ENCODE measurements around the gene ENHO.
A peak's percentile ranks its signal among the peaks of the same experiment; 100 is the strongest.
"Not testable (repeated sequence)": the region's sequence is repeated elsewhere in the genome, so short reads cannot be mapped to it uniquely, and the experiment has no call there.

The ENHO gene

DNA sequence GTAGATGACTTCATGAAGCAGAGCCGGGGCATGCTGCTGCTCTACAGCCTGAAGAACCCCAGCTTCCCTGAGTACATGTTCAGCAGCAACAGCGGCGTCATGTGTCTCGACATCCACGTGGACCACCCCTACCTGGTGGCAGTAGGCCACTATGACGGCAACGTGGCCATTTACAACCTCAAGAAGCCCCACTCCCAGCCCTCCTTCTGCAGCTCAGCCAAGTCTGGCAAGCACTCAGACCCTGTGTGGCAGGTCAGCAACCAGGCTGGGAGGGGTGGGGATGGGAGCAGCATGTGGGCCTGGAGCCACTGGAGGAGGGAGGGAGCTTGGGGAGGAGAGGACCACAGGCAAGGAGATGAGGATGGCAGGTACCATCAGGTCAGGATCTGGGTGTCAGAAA is 16.2 kb downstream of the ENHO start:
- no peak for DNase-seq (ENCODE audit: low spot score)

DNA sequence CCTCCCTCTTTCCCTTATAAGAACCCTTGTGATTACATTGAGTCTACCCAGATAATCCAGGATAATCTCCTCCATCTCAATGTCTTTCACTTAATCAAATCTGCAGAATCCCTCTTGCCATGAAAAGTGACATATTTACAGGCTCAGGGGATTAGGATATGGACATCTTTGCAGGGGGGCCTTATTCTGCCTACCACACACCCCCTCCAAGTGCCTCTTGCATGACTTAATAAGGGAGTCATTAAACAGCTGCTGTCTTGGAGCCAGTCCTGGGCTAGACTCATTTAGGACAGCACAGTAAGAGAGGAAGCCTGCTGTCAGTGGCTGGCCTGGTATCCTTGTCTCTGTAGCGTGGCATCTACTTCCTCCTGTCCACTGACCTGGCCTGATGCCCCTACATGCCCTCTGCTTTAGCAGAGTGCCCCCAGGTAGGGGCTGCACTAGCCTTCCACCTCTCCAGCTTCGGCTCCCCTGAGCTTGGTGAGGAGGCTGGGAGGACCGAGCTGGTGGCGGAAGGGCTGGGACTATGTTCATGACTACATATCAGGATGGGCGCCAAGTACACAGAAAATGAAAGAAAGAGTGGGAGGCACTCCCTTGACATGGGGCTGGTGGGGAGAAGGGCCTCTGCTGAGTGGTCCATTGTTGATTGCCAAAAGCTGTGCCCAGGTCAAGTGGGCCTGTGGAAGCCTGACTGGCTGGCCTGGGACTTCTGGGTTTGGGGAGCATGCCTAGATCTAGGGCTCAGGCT is 17.2 kb downstream of the ENHO start:
- DNase-seq (ENCODE audit: low spot score) = no peak

DNA sequence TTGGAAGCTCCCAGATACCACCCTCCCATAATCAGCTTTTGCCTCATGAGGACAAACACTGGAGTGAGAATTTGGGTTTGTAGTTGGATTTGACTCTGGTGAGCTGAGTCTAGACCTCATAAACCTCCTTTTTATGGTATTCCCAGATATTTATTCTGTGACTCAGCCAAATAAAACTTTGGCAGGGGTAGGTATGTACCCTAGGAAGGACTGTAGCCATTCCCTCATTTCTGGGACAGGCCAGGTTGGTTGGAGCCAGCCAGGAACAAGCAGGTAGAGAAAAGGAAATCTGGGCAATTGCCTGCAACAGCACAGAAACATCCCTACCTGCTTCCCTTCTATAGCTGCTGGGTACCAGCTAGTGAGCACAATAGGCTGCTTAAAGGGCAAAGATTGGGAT is 19.4 kb downstream of the ENHO start:
- DNase-seq (ENCODE audit: low spot score) = no peak

DNA sequence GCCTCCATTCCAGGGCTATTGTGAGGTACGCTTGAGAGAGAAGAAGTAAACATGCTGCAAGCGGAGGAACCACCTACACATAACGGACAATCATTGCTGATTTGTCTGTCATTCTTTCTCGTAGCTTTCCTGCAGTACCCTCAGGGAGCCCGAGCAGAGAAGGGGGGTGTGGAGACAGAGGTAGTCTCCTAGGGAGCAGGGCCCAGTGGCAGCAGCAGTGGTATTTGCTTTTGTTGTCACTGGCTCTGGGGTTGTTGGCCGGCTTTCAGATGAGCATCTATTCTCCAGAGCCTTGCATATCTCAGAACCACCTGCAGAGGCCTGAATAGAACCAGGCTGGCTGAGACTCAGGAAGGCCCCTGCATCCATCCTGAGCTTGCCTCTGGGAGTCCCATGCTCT is 19.9 kb downstream of the ENHO start:
- no peak for DNase-seq (ENCODE audit: low spot score)

DNA sequence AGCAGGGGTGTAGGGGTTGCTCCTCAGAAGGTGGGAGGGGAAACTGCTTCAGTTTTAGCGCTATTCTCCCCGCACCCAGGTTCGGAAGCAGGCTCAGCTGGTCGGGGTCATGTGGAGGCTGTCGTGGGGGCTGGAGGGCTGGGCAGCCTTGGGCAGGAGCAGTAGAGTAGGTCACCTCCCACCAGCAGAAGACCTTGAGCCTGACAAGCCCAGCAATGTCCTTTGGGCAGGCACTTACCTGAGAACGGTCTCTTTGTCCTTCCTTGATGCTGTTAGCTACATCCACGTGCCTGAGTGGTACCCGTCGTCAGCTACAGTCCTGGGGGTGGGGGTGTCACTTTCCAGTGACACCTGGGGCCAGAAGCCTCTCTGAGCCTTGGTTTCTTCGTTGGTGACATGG is 20.3 kb downstream of the ENHO start:
- no peak for DNase-seq (ENCODE audit: low spot score)

DNA sequence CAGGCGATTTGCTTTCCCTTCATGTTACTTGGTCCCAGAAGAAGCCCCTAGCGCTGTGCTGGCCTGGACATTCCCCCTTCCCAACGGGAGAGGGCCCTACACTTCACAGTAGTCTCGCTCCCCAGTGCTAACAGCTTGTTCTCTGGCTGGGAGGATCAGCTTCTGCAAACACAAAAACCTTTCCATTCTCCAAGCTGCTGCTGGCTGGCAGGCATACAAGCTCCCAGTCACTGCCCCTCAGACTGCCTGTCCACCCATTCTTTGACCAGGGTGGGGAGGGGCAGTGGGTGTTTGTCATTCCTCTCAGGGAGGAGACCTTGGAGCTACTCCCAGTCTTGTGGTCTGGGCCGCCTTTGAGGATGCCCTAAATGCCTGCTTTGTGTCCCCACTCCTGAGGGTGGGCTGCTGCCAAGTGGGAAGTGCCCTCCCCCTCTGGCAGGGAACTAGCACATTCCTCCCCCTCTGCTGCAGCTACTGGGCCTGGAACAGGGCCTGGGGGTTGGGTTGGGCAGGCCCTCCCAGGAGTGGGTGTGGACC is 20.8 kb downstream of the ENHO start:
- DNase-seq (ENCODE audit: low spot score) = peak; percentile 62

DNA sequence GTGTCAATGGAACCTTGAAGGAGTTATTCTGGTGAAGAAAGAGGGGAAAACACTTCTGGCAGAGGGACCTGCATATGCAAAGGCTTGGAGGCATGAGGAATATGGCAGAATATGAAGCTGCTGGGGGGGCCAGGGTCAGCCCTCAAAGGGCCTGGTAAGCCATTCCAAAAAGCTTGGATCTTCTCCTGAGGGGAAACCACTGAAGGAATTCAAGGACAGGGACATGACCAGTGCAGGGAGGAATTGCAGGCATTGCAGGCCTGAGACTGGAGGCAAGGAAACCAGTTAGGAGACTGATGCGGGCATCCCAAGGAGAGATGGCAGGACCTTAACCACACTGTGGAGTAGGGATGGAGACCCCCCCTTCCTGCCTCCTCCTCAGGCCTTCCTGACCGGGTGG is 21.4 kb downstream of the ENHO start:
- DNase-seq (ENCODE audit: low spot score) = no peak

DNA sequence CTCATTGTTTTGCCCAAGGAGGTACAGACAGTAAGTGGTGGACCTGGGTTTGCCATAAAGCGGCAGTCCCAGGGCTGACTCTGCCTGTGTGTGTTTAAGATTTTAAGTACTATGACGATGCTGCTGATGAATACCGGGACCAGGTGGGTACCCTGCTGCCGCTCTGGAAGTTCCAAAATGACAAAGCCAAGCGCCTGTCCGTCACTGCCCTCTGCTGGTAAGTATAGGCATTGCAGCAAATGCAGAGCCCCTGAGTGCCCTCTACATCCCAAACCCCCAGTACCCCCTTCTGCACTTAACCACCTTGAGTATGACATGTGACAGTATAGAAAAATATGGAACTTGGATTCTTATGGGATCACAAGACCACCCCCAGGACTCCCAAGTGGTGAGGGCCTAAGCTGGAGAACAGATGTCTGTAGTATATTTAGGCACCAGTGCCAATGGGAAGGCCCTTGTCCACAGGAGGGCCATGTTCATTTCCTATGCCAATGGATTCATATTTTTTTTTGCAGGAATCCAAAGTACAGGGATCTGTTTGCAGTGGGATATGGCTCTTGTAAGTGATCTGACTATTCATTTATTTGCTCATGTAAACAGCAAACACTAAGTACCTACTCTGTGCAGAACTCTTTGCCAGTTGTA is 22.0 kb downstream of the ENHO start:
- DNase-seq (ENCODE audit: low spot score) = peak; percentile 81

DNA sequence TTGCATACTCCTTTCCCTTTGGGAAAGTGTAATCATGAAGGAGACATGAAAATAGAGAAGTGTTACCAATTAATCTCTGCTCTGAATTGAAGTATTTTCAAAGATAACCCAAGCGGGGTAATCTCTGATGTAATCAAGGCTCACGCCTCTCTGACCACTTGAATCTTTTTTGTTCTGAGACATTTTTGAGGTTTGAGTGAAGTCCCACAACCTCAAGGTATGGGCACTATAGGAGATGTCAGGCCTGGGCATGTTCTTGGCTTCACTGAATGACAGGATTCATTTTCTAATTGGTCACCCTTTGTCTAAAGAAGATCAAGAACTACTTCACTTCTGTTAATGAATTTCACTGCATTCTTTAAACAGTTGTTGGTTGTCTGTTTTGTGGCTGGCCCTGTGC is 23.7 kb downstream of the ENHO start:
- no peak for DNase-seq (ENCODE audit: low spot score)

DNA sequence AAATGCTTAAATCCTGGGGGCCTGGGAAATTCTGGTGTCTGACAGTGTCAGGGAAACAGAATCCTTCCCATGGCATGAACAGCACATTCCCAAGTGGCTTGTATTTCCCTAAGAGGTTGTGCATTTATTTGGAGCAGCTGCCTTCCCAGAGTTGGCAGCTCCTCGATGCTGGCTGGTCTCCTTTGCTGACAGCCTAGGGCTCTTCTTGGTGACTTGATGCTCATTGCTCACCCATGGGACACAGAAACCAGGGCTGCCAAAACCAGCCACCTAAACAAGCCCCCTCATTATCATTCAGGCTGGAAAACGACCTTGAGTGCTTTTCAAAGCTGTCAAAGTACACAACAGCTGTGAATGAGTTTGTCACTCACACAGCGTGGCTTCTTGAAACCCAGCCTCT is 24.2 kb downstream of the ENHO start:
- no peak for DNase-seq (ENCODE audit: low spot score)

DNA sequence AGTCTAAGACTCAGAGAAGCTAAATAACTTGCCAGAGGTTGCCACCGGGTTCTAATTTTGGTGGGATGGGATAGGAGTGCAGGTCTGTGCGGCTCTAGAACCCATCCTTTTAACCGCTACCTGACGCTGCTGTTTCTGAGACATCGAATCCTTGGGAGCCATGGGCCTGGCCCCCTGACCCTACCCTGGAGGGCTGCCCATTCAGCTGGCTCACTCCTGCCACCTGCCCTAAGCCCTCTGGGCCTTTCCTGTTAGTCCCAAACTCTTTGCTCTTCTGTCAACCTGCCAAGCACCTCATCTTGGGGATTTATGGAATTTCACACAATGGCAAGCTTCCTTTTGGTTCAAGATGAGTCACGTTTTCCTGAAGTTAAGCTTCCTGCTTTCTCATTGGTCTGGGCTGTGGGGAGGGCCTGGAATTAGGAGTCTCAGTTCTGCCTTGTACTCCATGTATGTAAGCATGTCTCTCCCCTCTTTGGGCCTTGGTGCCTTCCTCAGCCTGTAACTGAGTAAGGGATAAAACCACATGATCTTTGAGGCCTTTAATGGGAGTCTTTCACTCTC is 26.6 kb downstream of the ENHO start:
- no peak for DNase-seq (ENCODE audit: low spot score)

DNA sequence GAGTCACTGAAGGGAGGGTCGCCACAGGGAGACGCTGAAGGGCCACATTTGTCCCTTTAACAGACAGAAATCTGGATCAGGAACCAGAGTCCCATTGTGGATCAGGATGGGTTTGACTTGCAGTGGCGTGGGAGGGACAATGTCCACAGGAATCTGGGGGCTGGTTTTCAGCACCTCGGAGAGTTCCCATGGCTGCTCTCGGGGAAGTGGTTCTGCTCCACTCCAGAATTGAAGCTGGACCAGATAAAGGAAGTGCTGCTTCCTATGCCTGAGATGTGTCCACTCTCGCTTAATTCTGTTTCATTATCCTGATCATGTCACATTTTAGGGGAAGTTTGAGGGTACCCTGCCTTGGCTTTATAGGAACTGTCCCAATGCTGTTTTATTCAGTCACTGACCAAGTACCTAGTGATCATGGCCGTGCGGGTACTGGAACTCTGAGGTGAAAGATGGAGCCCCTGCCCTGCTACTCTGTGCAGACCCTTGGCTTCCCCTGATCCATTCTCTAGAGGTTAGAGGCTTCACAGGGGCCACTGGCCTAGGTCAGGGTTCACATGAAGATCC is 28.7 kb downstream of the ENHO start:
- peak; percentile 81 for DNase-seq (ENCODE audit: low spot score)

DNA sequence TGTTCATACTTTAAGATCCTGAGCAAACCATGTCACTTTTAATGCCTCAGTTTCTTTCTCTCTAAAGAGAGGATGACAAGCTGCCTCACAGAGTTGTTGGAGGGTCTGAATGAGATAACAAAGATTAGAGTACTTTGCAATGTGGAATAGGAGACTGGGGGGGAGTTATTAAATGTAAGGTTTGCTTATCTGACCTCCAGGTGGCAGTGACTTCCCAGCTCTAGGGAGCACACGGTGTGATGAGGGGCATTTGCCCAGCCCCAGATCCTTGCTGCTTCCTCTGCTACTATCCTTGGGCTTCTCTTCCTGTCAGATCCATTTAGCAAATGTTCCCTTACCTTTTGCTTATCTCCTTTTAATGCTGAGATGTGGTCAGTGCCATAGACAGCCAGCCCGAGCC is 30.7 kb downstream of the ENHO start:
- no peak for DNase-seq (ENCODE audit: low spot score)

DNA sequence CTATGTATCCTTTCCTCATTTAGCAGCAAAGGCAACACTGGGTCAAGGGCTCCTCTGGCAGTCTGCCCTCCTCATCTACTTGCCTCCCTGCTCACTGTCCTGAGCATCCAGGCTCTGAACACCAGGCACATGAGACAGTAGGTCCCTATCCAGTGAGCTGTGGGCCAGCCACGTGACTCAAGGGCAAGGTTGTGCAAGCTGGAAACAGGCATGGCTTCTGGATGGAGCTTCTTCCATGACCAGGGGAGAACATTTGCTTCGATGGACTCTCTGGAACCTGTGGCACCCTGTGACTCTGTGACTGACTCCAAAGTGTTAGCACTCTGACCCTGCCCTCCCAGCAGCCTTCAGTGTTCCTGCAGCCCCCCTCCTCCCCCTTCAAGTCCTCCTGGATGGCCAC is 31.2 kb downstream of the ENHO start:
- no peak for DNase-seq (ENCODE audit: low spot score)

DNA sequence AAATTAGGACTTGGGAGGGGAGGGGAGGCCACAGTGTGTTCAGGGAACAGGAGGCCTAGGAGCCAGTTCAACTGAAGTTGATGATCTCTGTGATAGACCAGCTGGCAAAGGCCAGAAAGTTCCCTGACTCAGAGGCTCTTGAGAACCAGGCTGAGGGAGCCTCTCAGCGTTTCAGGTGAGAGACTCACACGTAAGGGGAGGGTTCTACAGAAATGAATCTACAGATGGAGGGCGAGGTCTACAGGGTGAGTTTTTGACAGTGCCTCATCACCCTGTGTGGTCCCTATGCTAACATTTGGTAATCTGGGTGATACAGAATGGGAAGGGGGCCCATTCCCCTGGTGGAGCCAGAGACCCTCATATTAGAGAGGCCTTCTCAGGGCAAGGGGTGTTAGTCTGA is 32.0 kb downstream of the ENHO start:
- no peak for DNase-seq (ENCODE audit: low spot score)

DNA sequence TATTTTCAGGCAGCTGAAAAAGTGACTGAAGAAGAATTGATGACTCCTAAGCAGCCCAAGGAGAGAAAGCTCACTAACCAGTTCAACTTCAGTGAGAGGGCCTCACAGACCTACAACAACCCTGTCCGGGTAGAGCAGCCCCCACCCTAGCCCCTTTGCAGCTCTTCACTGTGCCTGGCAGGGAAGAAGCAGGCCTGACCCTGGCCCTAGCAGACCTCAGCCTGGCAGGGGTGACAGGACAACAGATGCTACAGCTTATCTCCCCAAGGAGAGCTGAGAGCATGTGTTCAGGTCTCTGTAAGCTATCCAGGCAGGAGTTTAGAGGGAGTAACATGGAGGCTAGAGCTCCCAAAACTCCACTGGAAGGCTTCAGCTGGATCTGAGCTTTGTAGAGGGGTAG is 32.4 kb downstream of the ENHO start:
- DNase-seq (ENCODE audit: low spot score) = no peak

DNA sequence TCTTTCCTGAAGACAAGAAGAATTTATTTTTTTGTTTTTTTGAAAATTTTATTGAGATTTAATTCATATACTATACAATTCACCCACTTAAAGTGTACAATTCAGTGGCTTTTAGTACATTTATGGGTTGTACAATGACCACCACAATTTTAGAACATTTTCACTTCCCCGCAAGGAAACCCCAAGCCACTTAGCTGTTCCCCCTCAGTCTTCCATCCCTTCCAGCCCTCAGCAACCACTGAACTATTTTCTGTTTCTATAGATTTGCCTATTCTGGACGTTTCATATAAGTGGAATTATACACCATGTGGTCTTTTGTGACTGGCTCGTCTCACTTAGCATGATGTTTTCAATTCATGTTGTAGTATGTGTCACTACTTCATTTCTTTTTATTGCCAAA is 36.2 kb downstream of the ENHO start:
- no peak for DNase-seq (ENCODE audit: low spot score)

DNA sequence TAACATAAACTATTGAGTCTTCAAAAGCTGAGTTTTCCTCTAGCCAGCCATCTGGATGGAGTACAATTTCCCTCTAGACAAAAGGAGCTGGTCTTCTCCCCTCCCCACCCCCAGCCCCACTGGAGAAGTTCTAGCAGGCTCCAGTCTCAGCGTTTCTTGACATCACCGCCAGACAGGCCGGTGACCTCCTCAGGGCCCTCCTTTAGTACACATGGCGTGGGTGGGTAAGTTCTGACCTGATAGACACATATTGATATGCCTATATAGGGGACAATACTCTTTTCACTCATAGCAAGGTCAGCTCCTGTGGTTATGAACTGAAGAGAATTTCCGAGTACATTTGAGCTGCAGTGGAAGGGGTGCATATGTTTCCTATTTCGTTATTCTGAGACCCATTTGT is 37.0 kb downstream of the ENHO start:
- no peak for DNase-seq (ENCODE audit: low spot score)

DNA sequence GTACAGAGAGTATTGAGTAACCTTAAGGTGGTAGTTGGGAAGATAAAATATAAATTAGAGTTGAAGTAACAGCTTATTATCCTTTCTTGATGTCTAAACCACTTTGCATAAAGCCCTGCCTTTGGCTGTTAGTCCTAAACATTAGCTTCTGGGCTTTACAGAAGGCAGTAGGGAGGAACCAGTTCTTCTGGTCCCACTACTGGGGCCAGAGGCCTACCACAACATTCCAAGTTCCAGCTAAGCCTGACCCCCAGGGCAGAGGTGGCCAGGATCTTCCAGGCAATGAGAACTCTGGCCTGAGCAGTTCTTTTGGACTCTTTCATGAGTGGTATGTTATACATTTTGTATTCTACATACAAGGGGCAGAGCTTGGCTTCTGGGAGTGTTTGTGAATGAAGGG is 38.1 kb downstream of the ENHO start:
- DNase-seq (ENCODE audit: low spot score) = no peak

DNA sequence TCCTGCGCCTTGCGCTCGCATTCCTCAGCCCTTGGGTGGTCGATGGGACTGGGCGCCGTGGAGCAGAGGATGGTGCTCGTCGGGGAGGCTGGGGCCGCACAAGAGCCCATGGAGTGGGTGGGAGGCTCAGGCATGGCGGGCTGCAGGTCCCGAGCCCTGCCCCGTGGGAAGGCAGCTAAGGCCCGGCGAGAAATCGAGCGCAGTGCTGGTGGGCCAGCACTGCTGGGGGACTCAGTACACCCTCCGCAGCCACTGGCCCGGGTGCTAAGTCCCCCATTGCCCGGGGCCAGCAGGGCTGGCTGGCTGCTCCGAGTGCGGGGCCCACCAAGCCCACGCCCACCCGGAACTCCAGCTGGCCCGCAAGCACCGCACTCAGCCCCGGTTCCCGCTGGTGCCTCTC is 40.0 kb downstream of the ENHO start:
- not testable (repeated sequence) for DNase-seq (ENCODE audit: low spot score)

DNA sequence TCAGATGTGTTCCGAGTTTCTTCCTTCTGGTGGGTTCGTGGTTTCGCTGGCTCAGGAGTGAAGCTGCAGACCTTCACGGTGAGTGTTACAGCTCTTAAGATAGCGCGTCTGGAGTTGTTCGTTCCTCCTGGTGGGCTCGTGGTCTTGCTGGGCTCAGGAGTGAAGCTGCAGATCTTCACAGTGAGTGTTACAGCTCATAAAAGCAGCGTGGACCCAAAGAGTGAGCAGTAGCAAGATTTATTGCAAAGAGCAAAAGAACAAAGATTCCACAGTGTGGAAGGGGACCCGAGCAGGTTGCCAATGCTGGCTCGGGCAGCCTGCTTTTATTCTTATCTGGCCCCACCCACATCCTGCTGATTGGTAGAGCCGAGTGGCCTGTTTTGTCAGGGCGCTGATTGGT is 41.2 kb downstream of the ENHO start:
- DNase-seq (ENCODE audit: low spot score) = not testable (repeated sequence)

DNA sequence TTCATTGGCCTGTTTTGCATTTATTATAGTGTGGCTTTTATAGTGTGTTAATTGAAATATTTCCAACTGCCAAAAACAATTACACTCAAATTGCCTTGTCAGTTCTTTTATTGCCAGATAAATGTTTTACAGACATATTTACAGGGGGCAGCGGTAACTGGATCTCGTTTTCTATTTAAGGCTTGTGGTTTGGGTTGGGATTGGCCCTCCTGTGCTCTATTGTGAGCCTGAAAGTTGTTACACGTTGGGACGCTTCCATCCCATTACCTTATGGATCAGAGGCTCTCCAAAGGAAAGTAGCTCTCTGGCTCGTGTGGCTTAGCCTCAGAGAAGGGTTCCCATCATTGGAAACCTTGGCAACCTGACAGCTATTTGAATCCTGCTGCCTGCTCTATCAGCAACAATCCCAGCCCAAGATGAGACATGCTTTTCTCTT is 43.3 kb downstream of the ENHO start:
- no peak for DNase-seq (ENCODE audit: low spot score)

DNA sequence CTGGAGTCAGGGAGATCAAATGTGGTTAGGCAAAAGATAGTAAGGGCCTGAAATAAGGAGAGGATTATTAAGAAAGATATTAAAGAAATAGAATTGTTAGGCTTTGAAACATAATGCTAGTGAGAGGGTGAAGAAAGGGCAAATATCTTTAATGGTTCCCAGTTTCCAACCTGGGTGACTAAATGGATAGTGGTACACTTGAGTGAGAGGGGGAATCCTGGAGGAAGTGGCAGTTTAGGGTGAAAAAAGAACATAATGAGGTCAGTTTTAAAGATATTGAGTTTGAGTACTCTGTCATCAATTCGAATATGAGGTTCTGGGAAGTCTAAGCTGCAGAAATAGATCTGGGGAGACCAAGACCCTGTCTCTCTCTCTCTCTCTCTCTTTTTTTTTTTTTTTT is 45.2 kb downstream of the ENHO start:
- DNase-seq (ENCODE audit: low spot score) = no peak

Data from ecto neural progenitor cell (in vitro differentiated cells).